GM13976 (cell line): ENCODE data around the gene RGS18.

ENCODE experiments used
- DNase-seq: peaks from one replicate; pipeline ENCODE4 v3.0.0; 2012; ENCODE audit warnings: low spot score
- in situ Hi-C: fragments of 300-500 bp; cut with MboI; formaldehyde crosslinking; loops from one replicate; pipeline ENCODE4 v1.12.0; 2022; ENCODE audit warnings: low sequenced_read_pairs, mixed read lengths, inconsistent platforms; ENCODE audit not compliant: unreplicated experiment
- TF ChIP-seq, protein P1 (sequence below): IDR thresholded peaks from 2 replicates; pipeline ENCODE4 v1.5.1; 2012; ENCODE audit warnings: borderline replicate concordance, mild to moderate bottlenecking; ENCODE audit not compliant: insufficient read depth; ENCODE audit errors: extremely low read depth, missing control alignments, control extremely low read depth

Gene RGS18

DNA sequence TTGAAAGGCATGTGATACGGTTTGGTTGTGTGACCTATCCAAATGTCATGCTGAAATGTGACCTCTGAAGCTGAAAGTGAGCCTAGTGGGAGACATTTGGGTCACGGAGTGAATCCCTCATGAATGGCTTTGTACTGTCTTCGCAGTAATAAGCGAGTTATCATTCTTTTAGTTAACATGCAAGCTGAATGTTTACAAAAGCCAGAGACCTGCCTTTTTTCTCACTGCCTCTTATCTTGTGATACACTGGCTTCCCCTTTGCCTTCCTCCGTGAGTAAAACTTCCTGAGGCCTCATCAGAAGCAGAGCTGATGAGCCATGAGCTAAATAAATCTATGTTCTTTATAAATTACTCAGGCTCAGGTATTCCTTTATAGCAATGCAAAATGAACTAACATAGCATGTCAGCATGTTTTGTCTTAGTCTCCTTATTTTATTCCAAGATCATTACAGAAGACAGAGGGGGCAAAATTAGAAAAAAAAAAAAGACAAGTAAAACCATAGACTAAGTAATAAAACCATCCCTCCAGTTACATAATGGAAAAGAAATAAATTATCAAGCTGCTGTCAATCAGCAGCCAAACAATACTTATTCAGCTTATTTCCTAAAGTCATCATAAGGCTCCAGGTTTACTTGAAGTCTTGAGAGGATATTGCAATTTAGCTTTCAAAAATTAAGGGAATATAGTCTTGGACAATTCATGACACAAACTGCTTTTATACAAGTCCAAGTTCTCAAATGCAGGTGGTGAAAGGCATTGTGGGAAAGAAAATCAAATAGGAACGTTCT, 12.1 kb downstream of the RGS18 start:
- TF ChIP-seq, protein P1, sequence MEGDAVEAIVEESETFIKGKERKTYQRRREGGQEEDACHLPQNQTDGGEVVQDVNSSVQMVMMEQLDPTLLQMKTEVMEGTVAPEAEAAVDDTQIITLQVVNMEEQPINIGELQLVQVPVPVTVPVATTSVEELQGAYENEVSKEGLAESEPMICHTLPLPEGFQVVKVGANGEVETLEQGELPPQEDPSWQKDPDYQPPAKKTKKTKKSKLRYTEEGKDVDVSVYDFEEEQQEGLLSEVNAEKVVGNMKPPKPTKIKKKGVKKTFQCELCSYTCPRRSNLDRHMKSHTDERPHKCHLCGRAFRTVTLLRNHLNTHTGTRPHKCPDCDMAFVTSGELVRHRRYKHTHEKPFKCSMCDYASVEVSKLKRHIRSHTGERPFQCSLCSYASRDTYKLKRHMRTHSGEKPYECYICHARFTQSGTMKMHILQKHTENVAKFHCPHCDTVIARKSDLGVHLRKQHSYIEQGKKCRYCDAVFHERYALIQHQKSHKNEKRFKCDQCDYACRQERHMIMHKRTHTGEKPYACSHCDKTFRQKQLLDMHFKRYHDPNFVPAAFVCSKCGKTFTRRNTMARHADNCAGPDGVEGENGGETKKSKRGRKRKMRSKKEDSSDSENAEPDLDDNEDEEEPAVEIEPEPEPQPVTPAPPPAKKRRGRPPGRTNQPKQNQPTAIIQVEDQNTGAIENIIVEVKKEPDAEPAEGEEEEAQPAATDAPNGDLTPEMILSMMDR: no peak
- in situ Hi-C loops: no loop called here

DNA sequence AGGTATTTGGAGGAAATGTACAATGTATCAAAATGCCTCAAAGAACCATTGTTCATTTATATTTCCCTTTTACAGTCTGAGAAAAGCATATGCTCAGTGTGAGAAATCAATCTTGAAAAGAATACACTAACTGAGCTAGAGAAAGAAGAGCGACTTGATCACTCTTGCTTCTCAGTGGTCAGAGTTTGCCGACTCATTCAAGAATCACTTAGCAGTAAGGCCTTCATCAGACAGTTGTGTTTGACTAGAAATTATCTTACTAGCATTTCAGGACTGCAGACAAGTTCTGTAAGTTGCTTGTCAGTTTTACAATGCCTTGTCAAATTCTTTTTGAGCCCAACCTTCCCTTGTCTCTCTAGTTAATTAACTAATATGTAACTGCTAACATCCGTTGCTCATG, 12.9 kb downstream of the RGS18 start:
- DNase-seq: no peak
- in situ Hi-C loops: no loop called here
- TF ChIP-seq, protein P1: no peak

More for the DNA sequence above, 12.1 kb downstream of the RGS18 start:
- DNase-seq: no peak

DNA sequence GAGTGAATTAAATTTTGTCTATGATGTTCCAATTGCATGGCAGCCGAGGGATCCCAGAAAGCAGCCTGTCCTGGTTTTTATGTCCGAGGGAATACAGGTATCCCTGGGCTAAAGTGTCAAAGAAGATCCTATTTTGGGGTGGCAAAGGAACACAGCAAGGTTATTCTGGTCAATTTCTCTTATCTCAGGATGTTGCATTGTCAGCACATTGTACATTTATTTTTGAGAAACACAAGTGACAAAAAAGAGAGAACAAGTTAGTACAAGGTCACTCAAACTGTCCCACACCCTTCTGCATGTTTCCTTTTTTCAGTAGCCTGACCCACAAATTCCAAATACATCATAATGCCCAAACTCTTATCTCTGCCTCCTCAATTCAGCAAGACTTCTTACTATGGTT, 17.7 kb downstream of the RGS18 start:
- TF ChIP-seq, protein P1: no peak
- in situ Hi-C loops: no loop called here
- no peak for DNase-seq

DNA sequence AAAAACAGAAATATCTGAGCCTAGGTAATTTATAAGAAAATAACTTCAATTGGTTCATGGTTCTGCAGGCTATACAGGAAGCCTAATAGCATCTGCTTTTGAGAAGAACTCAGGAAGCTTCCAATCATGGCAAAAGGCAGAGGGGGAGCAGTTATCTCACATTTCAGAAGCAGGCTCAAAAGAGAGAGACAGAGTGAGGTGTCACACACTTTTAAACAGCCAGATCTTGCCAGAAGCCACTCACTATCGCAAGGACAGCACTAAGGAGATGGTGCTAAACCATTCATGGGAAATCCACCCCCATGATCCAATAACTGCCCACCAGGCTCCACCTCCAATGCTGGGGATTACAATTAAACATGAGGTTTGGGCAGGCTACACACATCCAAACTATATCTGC, 25.5 kb downstream of the RGS18 start:
- no peak for DNase-seq
- TF ChIP-seq, protein P1: no peak
- in situ Hi-C loops: no loop called here

DNA sequence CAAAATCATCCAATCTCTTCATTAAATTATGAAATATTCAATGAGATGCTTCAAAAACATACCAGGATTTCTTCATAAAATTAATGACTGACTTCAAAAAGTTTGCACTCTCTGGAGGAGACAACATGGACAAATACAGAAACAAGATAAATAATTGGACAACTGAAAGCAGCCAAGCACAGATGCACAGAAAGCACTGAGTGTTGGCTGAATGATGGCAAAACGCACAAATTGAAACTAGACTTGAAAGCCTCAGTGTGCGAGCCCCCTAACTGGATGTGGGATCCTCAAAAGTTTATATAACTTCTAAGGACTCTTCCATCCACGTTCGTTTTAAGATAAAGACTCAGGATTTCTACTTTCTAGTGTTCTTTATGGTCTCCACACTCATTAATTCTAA, 27.9 kb downstream of the RGS18 start:
- TF ChIP-seq, protein P1: no peak
- in situ Hi-C loops: no loop called here
- DNase-seq: no peak

DNA sequence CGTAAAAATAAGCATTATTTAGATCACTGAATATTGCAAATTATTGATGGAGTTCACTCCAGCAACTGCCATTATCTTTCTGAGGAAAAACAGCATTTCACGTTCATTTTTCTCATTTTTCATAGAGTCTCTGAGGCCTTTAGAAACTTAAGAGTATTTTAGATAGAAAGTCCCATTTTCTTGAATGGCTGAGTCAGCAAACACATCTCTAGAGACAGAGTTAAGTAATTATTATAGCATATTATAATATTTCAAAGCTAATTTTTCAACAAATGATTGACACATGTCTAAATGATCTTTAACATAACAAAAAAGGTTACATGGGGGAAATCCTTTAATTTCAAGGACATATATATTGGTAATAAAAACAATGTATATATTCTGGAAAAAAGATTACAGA, 31.8 kb downstream of the RGS18 start:
- DNase-seq: no peak
- TF ChIP-seq, protein P1: no peak
- in situ Hi-C loops: no loop called here

DNA sequence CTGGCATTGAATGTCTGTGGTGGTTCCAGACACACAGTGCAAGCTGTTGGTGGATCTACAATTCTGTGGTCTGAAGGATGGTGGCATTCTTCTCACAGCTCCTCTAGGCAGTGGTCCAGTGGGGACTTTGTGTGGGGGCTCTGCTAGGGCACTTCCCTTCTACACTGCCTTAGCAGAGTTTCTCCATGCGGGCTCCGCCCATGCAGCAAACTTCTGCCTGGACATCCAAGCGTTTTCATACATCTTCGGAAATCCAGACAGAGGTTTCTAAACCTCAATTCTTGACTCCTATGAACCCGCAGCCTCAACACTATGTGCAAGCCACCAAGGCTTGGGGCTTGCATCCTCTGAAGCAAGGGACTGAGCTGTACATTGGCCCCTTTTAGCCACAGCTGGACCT, 43.0 kb downstream of the RGS18 start:
- TF ChIP-seq, protein P1: no peak
- in situ Hi-C loops: no loop called here
- no peak for DNase-seq
